PFSK-1 (cell line): ENCODE results near the gene PNPLA7.

Source experiments
- FOXP2 ChIP-seq: optimal IDR thresholded peaks from 2 replicates; pipeline ENCODE3; 2011; ENCODE audit warnings: borderline replicate concordance, control low read depth, inconsistent platforms; ENCODE audit not compliant: insufficient read depth; ENCODE audit errors: extremely low read length, extremely low read depth
- POLR2AphosphoS5 ChIP-seq: IDR thresholded peaks from 2 replicates; pipeline ENCODE4 v1.6.1; 2012; ENCODE audit warnings: low read depth, mild to moderate bottlenecking, control low read depth, low read length, moderate library complexity
- REST ChIP-seq, 2 experiments: IDR thresholded peaks; 2 replicates each; pipeline versions ENCODE4 v1.6.1 to v1.8.0; 2011 to 2012; ENCODE audit warnings: low read depth in 2 of 2, low read length in 2 of 2, control low read depth in 1 of 2, inconsistent platforms in 1 of 2, mild to moderate bottlenecking in 1 of 2, moderate library complexity in 1 of 2; ENCODE audit not compliant: insufficient read depth in 1 of 2
- SIN3A ChIP-seq: IDR thresholded peaks from 2 replicates; pipeline ENCODE4 v1.6.1; 2012; ENCODE audit warnings: mild to moderate bottlenecking, low read length, moderate library complexity, borderline replicate concordance; ENCODE audit not compliant: insufficient read depth
- TAF1 ChIP-seq: IDR thresholded peaks from 2 replicates; pipeline ENCODE4 v1.6.1; 2012; ENCODE audit warnings: low read length, control low read depth, borderline replicate concordance; ENCODE audit not compliant: insufficient read depth

The PNPLA7 gene

GRCh38 chr9:137432687-137433348, 117.4 kb downstream of the PNPLA7 start:
- TF ChIP-seq POLR2AphosphoS5 (no peak), SIN3A (no peak), FOXP2 (no peak), TAF1 (no peak), REST (IDR thresholded peaks at IDR 0.05; ENCODE audit: insufficient read depth in 1 of 2, low read depth in 2 of 2, low read length in 2 of 2) (no peak)

GRCh38 chr9:137431416-137431931, 118.7 kb downstream of the PNPLA7 start:
- TF ChIP-seq REST (IDR thresholded peaks at IDR 0.05; ENCODE audit: insufficient read depth in 1 of 2, low read depth in 2 of 2, low read length in 2 of 2) = no peak
- no peak for TF ChIP-seq SIN3A
- no peak for TF ChIP-seq TAF1
- TF ChIP-seq FOXP2 = no peak
- no peak for TF ChIP-seq POLR2AphosphoS5

- TF ChIP-seq FOXP2 (no peak), SIN3A (no peak), POLR2AphosphoS5 (no peak), REST (IDR thresholded peaks at IDR 0.05; ENCODE audit: insufficient read depth in 1 of 2, low read depth in 2 of 2, low read length in 2 of 2) (no peak), TAF1 (no peak)
Measured at GRCh38 chr9:137430723-137431415, 119.3 kb downstream of the PNPLA7 start.

- TF ChIP-seq POLR2AphosphoS5 (no peak), TAF1 (no peak)
Measured at GRCh38 chr9:137429974-137430722, 120.1 kb downstream of the PNPLA7 start.

GRCh38 chr9:137429546-137429890, 120.7 kb downstream of the PNPLA7 start:
- TF ChIP-seq FOXP2 = no peak
- TF ChIP-seq REST (IDR thresholded peaks at IDR 0.05; ENCODE audit: insufficient read depth in 1 of 2, low read depth in 2 of 2, low read length in 2 of 2) = no peak
- no peak for TF ChIP-seq POLR2AphosphoS5
- TF ChIP-seq SIN3A = no peak
- TF ChIP-seq TAF1 = no peak
